Activated T-helper 17 cell treated with anti-CD3 and anti-CD28 coated beads, Interleukin-2, amount 50 U/mL, for 72 hours (primary cell): ENCODE results near the gene HSPB6. TPM values are rescaled to one million over a fixed set of nuclear protein-coding genes. Genes with fewer than 3 reads are reported as not detected.

Experiments
- total RNA-seq, 2 donors: library from RNA; stranded (reverse); gene quantifications; one replicate each; pipeline ENCODE4 v1.2.3, GENCODE V29; 2022

The HSPB6 gene
- total RNA-seq, 2 donors from 2014 or later: not detected

Other genes starting within 250 kb of the HSPB6 start
- 1 to 10 TPM in 1 of 2 donors, under 1 TPM in 1; 0.11 to 1.7 TPM for gene DMKN, start 243.4 kb downstream of the HSPB6 start, total RNA-seq
- not detected for gene SBSN, start 228.7 kb downstream of the HSPB6 start, total RNA-seq
- gene GAPDHS, start 223.6 kb downstream of the HSPB6 start, total RNA-seq: not detected
- 10 to 100 TPM; 45.0 to 74.1 TPM for gene TMEM147, start 211.4 kb downstream of the HSPB6 start, total RNA-seq
- not detected for gene ATP4A, start 193.4 kb downstream of the HSPB6 start, total RNA-seq
- not detected for gene PMIS2, start 170.9 kb downstream of the HSPB6 start, total RNA-seq
- 10 to 100 TPM; 32.0 to 37.2 TPM for gene HAUS5, start 144.3 kb downstream of the HSPB6 start, total RNA-seq
- 10 to 100 TPM; 54.7 to 95.6 TPM for gene RBM42, start 128.0 kb downstream of the HSPB6 start, total RNA-seq
- under 1 TPM; 0.61 to 0.99 TPM for gene ETV2, start 115.3 kb downstream of the HSPB6 start, total RNA-seq
- 100 to 1,000 TPM; 331 to 427 TPM for gene COX6B1, start 108.7 kb downstream of the HSPB6 start, total RNA-seq
- 1 to 10 TPM in 1 of 2 donors, under 1 TPM in 1; 0.73 to 8.0 TPM for gene UPK1A, start 90.5 kb downstream of the HSPB6 start, total RNA-seq
- 100 to 1,000 TPM; 138 to 217 TPM for gene ZBTB32, start 52.5 kb downstream of the HSPB6 start, total RNA-seq
- 100 to 1,000 TPM in 1 of 2 donors, 10 to 100 TPM in 1; 67.4 to 117 TPM for gene KMT2B, start 39.0 kb downstream of the HSPB6 start, total RNA-seq
- gene IGFLR1, start 14.6 kb downstream of the HSPB6 start, total RNA-seq: 100 to 1,000 TPM in 1 of 2 donors, 10 to 100 TPM in 1; 42.3 to 153 TPM
- gene U2AF1L4, start 11.6 kb downstream of the HSPB6 start, total RNA-seq: 10 to 100 TPM; 17.8 to 21.6 TPM
- 10 to 100 TPM; 34.0 to 51.2 TPM for gene PSENEN, start 11.4 kb downstream of the HSPB6 start, total RNA-seq
- 10 to 100 TPM; 11.0 to 20.1 TPM for gene LIN37, start 8.5 kb downstream of the HSPB6 start, total RNA-seq
- 10 to 100 TPM; 28.4 to 31.2 TPM for gene PROSER3, start 1.1 kb upstream of the HSPB6 start, total RNA-seq
- 10 to 100 TPM; 40.3 to 71.7 TPM for gene ARHGAP33, start 18.5 kb upstream of the HSPB6 start, total RNA-seq
- under 1 TPM in 1 of 2 donors, not detected in 1; 0.13 TPM for gene PRODH2, start 55.8 kb upstream of the HSPB6 start, total RNA-seq
- under 1 TPM in 1 of 2 donors, not detected in 1; 0.05 TPM for gene NPHS1, start 95.5 kb upstream of the HSPB6 start, total RNA-seq
- gene KIRREL2, start 99.9 kb upstream of the HSPB6 start, total RNA-seq: 1 to 10 TPM; 1.0 to 1.4 TPM
- gene APLP1, start 111.5 kb upstream of the HSPB6 start, total RNA-seq: 1 to 10 TPM; 2.3 to 2.6 TPM
- gene NFKBID, start 143.5 kb upstream of the HSPB6 start, total RNA-seq: 100 to 1,000 TPM in 1 of 2 donors, 10 to 100 TPM in 1; 35.8 to 113 TPM
- gene HCST, start 145.5 kb upstream of the HSPB6 start, total RNA-seq: 10 to 100 TPM; 45.5 to 47.6 TPM
- gene TYROBP, start 151.3 kb upstream of the HSPB6 start, total RNA-seq: not detected
- gene LRFN3, start 179.3 kb upstream of the HSPB6 start, total RNA-seq: 10 to 100 TPM in 1 of 2 donors, 1 to 10 TPM in 1; 9.8 to 15.1 TPM
- 10 to 100 TPM; 17.5 to 26.0 TPM for gene SDHAF1, start 238.2 kb upstream of the HSPB6 start, total RNA-seq